ENCODE measurements around the gene KIF1A.

GRCh38 chr2:240790370-240791220, 29.4 kb downstream of the KIF1A start:
- no peak for TF ChIP-seq POLR2AphosphoS5 (IDR thresholded peaks at IDR 0.05)
- TF ChIP-seq CTCF (IDR thresholded peaks at IDR 0.05), result no peak
